ENCODE measurements around the gene APOBEC3H. TPM values are rescaled to one million over a fixed set of nuclear protein-coding genes. Genes with fewer than 3 reads are reported as not detected.

Gene APOBEC3H
- total and polyA plus RNA-seq, 10 donors = 0.70 to 3.8 (median 2.2) TPM; not detected in 1

DNA sequence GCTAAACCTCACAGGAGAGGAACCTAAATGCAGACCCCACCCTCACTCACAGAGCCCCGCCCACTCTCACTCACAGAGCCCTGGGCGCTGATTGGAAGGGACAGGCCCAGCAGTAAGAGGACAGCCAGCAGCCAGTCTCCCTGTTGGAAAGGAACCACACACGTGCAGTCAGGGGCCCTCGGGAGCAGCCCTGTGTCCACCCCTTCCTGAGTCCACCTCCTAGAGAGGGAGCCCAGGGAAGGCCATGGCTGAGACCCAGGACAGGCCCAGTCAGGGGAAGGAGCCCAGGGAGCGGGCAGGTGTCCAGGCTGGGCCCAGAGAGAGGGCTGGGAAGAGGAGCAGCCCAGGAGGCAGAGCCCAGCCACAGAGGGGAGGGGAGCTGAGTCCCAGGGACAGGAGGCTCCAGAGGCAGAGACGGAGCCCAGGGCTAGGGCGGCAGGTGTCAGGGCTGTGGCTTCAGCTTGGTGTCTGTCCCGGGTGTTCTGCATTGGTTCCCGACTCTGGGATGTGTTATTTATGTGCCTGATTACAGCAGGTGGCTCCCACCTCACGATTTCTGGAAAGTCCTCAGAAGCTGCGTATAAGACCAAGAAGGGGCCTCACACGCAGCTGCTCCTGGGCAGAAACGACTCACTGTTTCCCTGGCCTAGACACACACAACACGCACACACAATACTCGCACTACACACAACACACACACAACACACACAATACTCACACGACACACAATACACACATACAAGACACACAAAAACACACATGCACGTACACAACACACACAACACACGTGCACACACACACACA, 9.0 kb upstream of the APOBEC3H start:
- H3K27me3 ChIP-seq (replicated peaks in 1 of 7) = no peaks in the 10 kb centered on the region
- DNase-seq = peak; percentile 68
- H3K27ac ChIP-seq = peak overlapping the region in 4 of 8 donors; percentile 28 to 92 (median 68)
- TF ChIP-seq, protein P1, sequence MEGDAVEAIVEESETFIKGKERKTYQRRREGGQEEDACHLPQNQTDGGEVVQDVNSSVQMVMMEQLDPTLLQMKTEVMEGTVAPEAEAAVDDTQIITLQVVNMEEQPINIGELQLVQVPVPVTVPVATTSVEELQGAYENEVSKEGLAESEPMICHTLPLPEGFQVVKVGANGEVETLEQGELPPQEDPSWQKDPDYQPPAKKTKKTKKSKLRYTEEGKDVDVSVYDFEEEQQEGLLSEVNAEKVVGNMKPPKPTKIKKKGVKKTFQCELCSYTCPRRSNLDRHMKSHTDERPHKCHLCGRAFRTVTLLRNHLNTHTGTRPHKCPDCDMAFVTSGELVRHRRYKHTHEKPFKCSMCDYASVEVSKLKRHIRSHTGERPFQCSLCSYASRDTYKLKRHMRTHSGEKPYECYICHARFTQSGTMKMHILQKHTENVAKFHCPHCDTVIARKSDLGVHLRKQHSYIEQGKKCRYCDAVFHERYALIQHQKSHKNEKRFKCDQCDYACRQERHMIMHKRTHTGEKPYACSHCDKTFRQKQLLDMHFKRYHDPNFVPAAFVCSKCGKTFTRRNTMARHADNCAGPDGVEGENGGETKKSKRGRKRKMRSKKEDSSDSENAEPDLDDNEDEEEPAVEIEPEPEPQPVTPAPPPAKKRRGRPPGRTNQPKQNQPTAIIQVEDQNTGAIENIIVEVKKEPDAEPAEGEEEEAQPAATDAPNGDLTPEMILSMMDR (IDR thresholded peaks at IDR 0.05 in 8 of 11, conservative IDR thresholded peaks at IDR 0.05 in 3 of 11) = no peak
- peak in 1 of 3 donors; percentile 21 for TF ChIP-seq POLR2AphosphoS5 (IDR thresholded peaks at IDR 0.05)
- TF ChIP-seq POLR2A (IDR thresholded peaks at IDR 0.05) = no peak
- H3K4me1 ChIP-seq = peaks cover 6 to 84% (median 42%) of the 10 kb centered on the region in 6 donors
- H3K4me3 ChIP-seq = no peak overlapping the region
- 67 to 76% (median 72%) methylated on average over 15 to 18 of the region's 18 CpGs for WGBS, 5 donors
- peaks cover 0 to 41% (median 12%) of the 10 kb centered on the region in 6 donors for H3K36me3 ChIP-seq
- intact Hi-C loops (cut with DNase I; ENCODE audit: low total_unique reads) = no loop called here
- H3K9me3 ChIP-seq = no peaks in the 10 kb centered on the region

DNA sequence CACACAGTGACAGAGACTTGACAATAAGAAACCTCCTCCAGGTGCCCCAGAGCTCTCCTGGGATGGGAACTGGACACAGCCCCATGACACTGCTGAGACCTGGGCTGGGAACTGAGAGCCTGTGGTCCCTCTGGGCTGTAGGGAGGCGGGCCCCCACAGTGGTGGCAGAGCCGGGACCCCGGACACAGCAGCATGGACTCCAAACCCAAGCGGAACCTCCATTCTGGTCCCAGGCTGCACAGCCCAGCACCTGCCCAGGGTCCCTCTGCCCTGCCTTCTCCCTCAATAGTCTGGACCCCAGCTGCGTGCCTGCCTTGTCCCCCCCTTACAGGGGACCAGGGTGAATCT, 8.4 kb upstream of the APOBEC3H start:
- H3K4me3 ChIP-seq = no peak overlapping the region
- peaks cover 0 to 37% (median 10%) of the 10 kb centered on the region in 6 donors for H3K36me3 ChIP-seq
- intact Hi-C loops (cut with DNase I; ENCODE audit: low total_unique reads) = no loop called here
- no peak for TF ChIP-seq POLR2A (IDR thresholded peaks at IDR 0.05)
- TF ChIP-seq, protein P1 (IDR thresholded peaks at IDR 0.05 in 8 of 11, conservative IDR thresholded peaks at IDR 0.05 in 3 of 11) = no peak
- no peak for TF ChIP-seq POLR2AphosphoS5 (IDR thresholded peaks at IDR 0.05)
- DNase-seq = no peak
- H3K27me3 ChIP-seq (replicated peaks in 1 of 7) = no peaks in the 10 kb centered on the region
- H3K27ac ChIP-seq = peak overlapping the region in 3 of 8 donors; percentile 49 to 92 (median 88)
- 88 to 97% (median 91%) methylated on average over 5 of the region's 5 CpGs; no CpG with 5 or more reads in 1 of the 5 donors for WGBS, 5 donors
- H3K4me1 ChIP-seq = peaks cover 6 to 84% (median 42%) of the 10 kb centered on the region in 6 donors
- no peaks in the 10 kb centered on the region for H3K9me3 ChIP-seq

DNA sequence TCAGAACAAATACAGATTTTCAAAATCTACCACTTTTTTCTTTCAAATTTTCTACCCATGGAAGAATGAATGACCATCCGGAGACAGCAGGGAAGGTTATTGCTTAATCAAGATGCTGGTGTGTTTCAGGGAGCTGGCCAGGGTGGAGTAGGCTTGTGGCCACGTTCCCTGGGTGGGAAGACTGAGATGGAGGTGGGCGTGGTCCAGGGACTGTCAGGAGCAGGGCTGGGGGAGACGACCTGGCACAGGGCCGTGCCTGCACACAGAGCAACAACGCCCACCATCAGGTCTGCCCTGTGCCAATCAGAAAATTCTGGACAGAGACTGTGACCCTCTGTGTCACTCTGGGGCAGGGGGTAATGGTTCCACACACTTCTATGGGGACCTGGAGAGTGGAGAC, 7.1 kb upstream of the APOBEC3H start:
- Histone ChIP-seq H3K27me3 (replicated peaks in 1 of 7) (no peaks in the 10 kb centered on the region), H3K36me3 (peaks cover 0 to 25% (median 4%) of the 10 kb centered on the region in 6 donors), H3K9me3 (no peaks in the 10 kb centered on the region), H3K4me3 (peak overlapping the region in 1 of 8 donors; percentile 56), H3K27ac (peak overlapping the region; percentile 63 to 92 (median 79)), H3K4me1 (peaks cover 9 to 86% (median 54%) of the 10 kb centered on the region in 6 donors)
- DNase-seq = no peak
- TF ChIP-seq, protein P1 (IDR thresholded peaks at IDR 0.05 in 8 of 11, conservative IDR thresholded peaks at IDR 0.05 in 3 of 11) = no peak
- TF ChIP-seq POLR2A (IDR thresholded peaks at IDR 0.05) (no peak), POLR2AphosphoS5 (IDR thresholded peaks at IDR 0.05) (no peak)
- WGBS, 5 donors = 74 to 90% (median 79%) methylated on average over 6 of the region's 6 CpGs
- intact Hi-C loops (cut with DNase I; ENCODE audit: low total_unique reads) = no loop called here

GRCh38 chr22:39090426-39091064, 6.5 kb upstream of the APOBEC3H start:
- TF ChIP-seq, protein P1 (IDR thresholded peaks at IDR 0.05 in 8 of 11, conservative IDR thresholded peaks at IDR 0.05 in 3 of 11) = no peak
- TF ChIP-seq POLR2AphosphoS5 (IDR thresholded peaks at IDR 0.05) = peak; percentile 84 to 87 (median 86)
- WGBS, 5 donors = 27 to 56% (median 32%) methylated on average over 7 to 15 of the region's 15 CpGs
- Histone ChIP-seq H3K4me3 (peak overlapping the region in 2 of 8 donors; percentile 9 to 56), H3K9me3 (no peaks in the 10 kb centered on the region), H3K4me1 (peaks cover 9 to 92% (median 60%) of the 10 kb centered on the region in 6 donors), H3K27me3 (replicated peaks in 1 of 7) (no peaks in the 10 kb centered on the region), H3K27ac (peak overlapping the region; percentile 63 to 92 (median 79)), H3K36me3 (peaks cover 0 to 21% (median 4%) of the 10 kb centered on the region in 6 donors)
- DNase-seq = peak; percentile 94
- intact Hi-C loops (cut with DNase I; ENCODE audit: low total_unique reads) = no loop called here
